IPS-NIHi7 (cell line): ENCODE measurements around the gene BCAN.

Experiments used
- DNase-seq: peaks from one replicate; pipeline ENCODE4 v3.0.0; 2012; ENCODE audit warnings: mixed read lengths; ENCODE audit errors: extremely low spot score

Gene BCAN

DNA sequence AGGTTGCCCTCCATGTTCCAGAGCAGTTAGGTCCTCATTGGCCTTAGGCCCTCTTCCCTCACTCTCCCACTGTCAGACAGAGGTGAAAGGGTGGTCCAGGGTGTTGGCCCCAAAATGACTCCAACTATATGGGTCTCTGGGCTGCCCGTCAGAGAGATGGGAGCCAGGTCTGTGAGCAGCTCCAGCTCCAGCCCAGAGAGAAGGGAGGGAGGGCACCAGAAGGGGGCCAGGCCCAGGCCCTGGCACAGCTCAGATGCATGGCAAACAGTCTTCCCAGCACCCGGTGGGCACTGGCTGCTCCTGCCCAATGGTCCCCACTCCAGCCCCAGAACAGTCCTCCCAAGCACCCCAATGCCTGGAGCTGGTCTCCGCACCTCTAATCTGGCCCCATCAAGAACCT lies 2.2 kb downstream of the BCAN start:
- DNase-seq = no peak

GRCh38 chr1:156644640-156645039 lies 2.7 kb downstream of the BCAN start:
- DNase-seq = no peak

GRCh38 chr1:156645056-156645455 lies 3.1 kb downstream of the BCAN start:
- no peak for DNase-seq

GRCh38 chr1:156645666-156646065 lies 3.7 kb downstream of the BCAN start:
- no peak for DNase-seq

GRCh38 chr1:156646738-156647211 lies 4.9 kb downstream of the BCAN start:
- DNase-seq = no peak

DNA sequence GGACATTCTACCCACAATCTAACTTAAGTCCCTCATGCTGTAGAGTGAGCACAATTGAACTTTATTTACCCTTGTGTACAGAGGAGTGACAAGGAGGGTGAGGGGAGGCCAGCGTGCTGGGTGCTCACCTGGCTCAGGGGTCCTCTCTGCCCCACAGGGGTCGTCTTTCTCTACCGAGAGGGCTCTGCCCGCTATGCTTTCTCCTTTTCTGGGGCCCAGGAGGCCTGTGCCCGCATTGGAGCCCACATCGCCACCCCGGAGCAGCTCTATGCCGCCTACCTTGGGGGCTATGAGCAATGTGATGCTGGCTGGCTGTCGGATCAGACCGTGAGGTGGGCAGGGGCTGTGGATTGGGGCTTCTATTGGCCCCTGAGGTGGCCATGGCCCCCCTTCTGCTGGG lies 5.4 kb downstream of the BCAN start:
- no peak for DNase-seq

- no peak for DNase-seq
Observed at GRCh38 chr1:156648496-156648895, 6.6 kb downstream of the BCAN start.

- no peak for DNase-seq
Observed at GRCh38 chr1:156648951-156649350, 7.0 kb downstream of the BCAN start.

DNA sequence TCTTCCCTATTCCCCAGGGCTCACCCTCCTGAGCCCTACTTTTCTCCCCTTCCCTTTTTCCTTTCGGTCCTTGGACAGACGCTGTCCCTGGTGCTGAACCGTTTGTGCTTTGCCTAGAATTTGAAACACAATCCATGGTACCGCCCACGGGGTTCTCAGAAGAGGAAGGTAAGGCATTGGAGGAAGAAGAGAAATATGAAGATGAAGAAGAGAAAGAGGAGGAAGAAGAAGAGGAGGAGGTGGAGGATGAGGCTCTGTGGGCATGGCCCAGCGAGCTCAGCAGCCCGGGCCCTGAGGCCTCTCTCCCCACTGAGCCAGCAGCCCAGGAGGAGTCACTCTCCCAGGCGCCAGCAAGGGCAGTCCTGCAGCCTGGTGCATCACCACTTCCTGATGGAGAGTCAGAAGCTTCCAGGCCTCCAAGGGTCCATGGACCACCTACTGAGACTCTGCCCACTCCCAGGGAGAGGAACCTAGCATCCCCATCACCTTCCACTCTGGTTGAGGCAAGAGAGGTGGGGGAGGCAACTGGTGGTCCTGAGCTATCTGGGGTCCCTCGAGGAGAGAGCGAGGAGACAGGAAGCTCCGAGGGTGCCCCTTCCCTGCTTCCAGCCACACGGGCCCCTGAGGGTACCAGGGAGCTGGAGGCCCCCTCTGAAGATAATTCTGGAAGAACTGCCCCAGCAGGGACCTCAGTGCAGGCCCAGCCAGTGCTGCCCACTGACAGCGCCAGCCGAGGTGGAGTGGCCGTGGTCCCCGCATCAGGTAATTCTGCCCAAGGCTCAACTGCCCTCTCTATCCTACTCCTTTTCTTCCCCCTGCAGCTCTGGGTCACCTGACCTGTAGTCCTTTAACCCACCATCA lies 10.4 kb downstream of the BCAN start:
- peak; percentile 78 for DNase-seq

DNA sequence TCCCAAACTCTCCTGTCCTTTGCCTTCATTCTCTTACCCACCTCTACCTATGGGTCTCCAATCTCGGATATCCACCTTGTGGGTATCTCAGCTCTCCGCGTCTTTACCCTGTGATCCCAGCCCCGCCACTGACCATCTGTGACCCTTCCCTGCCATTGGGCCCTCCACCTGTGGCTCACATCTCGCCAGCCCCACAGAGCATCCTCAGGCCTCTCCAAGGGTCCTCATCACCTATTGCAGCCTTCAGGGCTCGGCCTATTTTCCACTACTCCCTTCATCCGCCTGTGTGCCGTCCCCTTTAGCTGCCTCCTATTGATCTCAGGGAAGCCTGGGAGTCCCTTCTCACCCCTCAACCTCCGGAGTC lies 11.1 kb downstream of the BCAN start:
- DNase-seq = no peak

GRCh38 chr1:156654700-156655099 lies 12.8 kb downstream of the BCAN start:
- DNase-seq = no peak

DNA sequence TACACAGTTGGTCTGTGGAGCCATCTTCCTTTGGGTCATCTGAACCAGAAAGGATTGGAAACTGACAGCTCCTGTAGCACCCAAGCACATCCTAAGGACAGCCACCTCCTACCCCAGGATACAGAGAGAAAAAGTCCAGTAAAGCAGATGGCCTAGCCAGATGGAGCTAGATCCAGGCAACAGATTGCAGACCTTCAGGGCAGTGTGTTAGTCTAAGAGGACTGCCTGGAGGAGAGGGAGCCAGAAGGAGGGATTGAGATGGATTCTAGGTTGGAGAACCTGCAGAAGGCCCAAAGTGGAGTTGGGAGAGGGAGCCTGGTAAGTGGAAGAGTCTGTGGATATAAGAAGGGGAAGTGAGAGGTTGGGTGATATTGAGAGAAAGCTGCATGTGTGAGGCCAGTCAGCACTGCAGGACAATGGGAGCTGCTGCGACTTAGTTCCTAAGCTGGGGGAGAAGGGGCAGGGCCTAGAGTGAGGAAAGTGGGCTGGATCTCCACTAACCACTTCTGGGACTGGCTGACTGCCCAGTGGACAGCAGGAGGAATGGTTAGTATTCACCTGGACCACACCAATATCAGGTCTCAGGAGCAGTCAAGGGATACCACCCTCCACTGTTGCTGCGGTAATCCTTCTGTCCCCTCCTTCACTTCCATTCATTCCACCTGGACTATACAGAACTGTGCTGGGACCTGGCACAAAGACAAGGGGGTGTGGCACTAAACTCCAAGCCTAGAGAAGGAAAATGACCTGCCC lies 13.4 kb downstream of the BCAN start:
- no peak for DNase-seq

DNA sequence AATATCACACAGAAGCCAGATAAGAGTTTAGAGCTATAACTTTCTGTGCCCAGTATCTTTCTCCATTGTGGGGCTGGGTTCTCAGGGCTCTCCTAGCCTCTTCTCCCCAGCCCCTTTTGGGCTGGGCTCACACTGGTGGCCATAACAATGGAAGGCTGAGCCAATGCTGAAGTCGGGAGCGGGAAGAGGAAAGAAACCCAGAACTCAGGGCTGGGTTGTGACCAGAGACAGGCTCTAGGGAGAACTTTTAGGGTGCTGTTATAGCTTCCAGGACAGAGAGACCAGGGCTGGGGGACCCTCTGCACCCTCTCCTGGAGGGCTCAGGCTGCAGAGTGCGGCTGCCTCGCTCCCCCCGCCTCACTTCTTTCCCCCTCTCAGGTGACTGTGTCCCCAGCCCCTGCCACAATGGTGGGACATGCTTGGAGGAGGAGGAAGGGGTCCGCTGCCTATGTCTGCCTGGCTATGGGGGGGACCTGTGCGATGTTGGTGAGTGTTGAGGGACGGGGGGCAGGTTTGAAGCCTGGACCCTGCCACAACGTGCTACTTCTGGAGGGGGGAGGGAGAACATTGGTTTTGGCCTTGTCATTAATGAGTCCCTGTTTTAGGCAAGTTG lies 14.1 kb downstream of the BCAN start:
- DNase-seq = no peak

- DNase-seq = peak; percentile 83
Observed at GRCh38 chr1:156656806-156657740, 15.2 kb downstream of the BCAN start.

DNA sequence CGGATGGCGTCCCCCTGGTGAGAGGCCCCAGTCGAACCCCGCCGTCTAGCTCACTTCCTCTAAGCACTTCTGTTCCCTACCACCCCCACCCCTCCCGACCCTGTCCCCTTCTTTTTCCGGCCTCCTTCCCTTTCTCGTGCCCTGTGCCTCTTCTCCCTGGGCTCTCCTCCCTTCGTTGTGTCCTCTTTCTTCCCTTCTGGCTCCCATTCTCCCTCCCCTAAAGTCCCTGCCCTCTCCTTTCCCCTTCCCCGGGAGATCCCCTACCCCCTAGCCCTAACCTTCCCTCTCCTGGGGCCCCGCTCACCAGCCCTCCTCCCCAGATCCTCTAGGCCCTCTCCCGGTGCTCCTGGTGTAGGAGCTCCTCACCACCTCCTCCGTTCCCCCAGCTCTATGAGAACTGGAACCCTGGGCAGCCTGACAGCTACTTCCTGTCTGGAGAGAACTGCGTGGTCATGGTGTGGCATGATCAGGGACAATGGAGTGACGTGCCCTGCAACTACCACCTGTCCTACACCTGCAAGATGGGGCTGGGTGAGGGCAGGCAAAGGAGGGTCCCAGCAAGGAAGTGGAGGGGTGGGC lies 15.9 kb downstream of the BCAN start:
- no peak for DNase-seq

- no peak for DNase-seq
Observed at GRCh38 chr1:156658496-156658895, 16.6 kb downstream of the BCAN start.

DNA sequence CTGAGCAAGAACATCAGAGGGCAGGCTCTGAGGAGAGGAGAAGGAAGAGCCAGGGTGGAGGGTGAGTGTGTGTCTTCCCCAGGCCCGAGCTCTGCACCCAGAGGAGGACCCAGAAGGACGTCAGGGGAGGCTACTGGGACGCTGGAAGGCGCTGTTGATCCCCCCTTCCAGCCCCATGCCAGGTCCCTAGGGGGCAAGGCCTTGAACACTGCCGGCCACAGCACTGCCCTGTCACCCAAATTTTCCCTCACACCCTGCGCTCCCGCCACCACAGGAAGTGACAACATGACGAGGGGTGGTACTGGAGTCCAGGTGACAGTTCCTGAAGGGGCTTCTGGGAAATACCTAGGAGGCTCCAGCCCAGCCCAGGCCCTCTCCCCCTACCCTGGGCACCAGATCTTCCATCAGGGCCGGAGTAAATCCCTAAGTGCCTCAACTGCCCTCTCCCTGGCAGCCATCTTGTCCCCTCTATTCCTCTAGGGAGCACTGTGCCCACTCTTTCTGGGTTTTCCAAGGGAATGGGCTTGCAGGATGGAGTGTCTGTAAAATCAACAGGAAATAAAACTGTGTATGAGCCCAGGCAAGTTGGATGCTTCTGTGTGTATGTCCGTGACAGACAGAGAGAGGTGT lies 17.1 kb downstream of the BCAN start:
- no peak for DNase-seq

DNA sequence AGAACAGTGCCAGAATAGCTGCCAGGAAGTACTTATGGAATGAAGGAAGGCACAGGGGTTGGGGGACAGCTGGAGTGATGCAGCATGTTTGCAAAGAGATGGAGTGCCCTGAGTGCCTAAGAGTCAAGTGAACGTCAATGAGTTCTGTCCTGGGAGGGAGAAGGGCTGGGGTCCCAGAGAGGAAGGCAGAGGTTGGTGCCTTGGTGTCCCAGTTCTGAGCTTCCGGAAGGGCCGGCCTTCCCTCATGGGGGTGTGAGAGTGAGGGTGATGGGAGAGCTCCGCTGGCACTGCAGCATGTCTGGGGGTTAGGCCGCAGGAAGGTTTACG lies 17.7 kb downstream of the BCAN start:
- no peak for DNase-seq

GRCh38 chr1:156659988-156660751 lies 18.3 kb downstream of the BCAN start:
- peak; percentile 98 for DNase-seq

GRCh38 chr1:156660752-156661112 lies 18.8 kb downstream of the BCAN start:
- no peak for DNase-seq
